Retinal pigment epithelial cell (primary cell): Measurements from ENCODE around the gene CEND1.
A peak's percentile ranks its signal among the peaks of the same experiment; 100 is the strongest.

Source experiments
- DNase-seq: peaks from one replicate; pipeline ENCODE4 v3.0.0-alpha.2; 2010; ENCODE audit warnings: low read depth
- H3K4me3 ChIP-seq: 2 replicates; pipeline ENCODE4 v1.5.1; 2011; ENCODE audit warnings: mild to moderate bottlenecking, low read length, control low read depth, moderate library complexity
- CTCF ChIP-seq: conservative IDR thresholded peaks from 2 replicates; pipeline ENCODE4 v1.5.1; 2011; ENCODE audit warnings: low read depth, low read length, control low read depth, inconsistent platforms

The CEND1 gene

DNA sequence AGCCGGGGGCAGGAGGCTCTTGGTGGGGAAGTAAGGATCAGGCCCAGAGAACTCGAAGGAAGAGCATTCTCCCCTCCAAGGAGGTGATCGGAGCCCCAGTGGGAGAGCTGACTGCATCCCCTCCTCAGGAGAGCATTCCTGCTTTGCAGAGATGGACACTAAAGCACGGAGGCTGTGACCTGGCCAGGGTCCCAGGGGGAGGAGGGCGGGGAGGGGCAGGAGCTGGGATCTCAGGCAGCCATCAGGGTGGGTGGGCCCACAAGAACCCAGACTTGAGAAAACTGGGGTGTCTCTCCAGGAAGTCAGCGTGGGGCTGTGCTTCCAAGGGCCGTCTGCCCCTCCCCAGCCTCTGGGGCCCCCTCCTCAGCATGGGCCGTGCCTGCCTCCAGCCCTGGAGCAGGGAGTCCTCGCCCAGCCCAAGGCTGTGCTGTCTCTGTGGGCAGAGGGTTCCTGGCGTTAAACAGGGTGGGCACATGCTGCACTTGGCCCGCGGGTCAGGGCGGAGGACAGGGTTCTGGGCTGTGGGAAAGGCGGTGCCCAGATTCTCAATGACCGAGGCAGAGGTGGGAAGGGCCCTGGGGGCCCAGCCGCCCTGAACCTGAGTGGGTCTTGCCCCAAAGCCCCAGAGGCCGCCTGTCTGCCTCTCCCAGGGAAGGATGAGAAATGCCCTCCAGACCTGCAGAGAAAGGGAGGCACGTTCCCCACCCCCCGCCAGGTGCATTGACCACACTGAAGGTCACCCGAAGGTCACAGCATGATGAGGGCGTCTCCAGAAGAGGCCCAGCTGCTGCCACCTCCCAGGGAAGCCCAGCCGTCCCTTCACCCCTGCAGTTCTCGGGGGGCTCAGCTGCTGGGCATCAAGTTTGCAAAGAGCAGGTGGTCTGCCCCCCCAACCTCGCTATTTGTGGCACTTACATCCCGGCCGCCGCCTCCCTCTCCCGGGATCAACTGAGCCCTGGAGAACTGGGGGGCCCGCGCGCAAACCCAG is 643 bp downstream of the CEND1 start:
- no peak for TF ChIP-seq CTCF
- peak overlapping the region; percentile 44 for H3K4me3 ChIP-seq
- no peak for DNase-seq

DNA sequence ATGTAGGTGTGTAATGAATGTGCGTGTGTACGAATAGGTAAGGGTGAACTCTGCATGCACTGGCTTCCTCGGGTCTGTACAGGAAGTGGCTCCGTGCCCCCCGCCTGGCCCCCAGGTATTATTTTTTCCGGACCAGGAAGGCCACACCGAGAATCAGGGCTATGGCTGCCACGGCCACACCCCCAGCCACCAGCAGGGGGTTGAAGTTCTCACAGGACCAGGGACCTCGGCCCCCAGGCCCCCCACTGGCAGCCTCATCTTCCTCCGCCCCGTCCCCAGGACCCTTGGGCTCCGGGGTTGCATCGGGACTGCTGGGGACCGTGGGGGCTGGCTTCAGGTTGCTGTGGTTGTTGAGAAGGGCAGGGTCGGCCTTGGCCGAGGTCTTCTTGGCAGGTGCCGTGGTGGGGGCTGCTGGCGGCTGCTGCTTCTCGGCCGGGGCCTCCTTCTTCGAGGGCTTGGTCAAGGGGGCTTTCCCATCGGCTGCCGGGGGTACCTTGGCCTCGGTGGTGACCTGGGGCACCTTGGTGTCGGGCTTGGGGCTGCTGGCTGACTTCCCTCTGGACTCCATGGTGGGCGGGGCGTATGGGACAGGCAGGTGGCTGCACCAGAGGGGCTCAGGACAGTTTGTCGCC is 1.8 kb downstream of the CEND1 start:
- TF ChIP-seq CTCF: peak; percentile 4
- no peak for DNase-seq
- no peak overlapping the region for H3K4me3 ChIP-seq

GRCh38 chr11:787084-787675 is 2.7 kb downstream of the CEND1 start:
- TF ChIP-seq CTCF: no peak
- no peak overlapping the region for H3K4me3 ChIP-seq

DNA sequence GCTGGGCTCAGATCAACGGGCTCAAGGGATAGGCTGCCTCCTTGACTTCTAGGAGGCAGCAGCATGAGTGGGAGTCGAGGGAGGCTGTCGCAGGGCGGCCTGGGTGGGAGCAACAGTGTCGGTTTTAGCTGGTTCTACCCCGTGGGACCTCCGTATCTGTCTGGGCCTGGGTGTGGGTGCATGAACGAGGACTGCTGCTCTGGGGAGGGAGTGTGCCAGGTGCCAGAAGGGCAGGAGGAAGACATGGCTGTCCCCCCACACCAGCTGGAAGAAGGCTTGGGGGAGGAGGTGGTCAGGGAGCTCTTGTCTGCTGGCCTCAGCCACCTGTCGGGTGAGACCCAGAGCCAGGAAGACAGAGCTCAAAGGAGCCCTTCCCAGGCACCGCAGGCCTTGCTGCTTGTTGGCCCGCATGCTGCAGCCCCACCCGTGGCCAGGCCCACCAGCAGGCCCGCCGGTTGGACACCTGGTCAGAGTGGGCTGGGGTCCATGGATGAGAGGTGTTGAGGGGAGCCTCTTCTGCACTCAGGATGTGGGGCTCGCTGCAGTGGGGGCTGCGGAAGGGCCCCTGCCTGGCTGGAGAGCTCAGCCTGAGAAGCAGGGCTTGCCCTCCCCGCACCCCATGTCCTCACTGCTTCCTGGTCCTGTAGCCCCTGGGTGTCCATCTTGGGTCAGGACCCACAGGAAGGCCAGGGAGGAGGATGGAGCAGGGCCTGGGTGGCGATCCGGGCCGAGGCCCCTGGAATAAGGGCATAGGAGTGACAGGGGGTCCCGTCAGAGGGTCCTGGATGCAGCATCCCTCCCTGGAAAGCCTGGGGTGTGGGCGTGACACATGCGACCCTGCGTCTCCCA is 3.4 kb downstream of the CEND1 start:
- no peak overlapping the region for H3K4me3 ChIP-seq
- TF ChIP-seq CTCF: no peak
- DNase-seq: no peak

More at GRCh38 chr11:787084-787675, 2.7 kb downstream of the CEND1 start:
- DNase-seq: no peak

DNA sequence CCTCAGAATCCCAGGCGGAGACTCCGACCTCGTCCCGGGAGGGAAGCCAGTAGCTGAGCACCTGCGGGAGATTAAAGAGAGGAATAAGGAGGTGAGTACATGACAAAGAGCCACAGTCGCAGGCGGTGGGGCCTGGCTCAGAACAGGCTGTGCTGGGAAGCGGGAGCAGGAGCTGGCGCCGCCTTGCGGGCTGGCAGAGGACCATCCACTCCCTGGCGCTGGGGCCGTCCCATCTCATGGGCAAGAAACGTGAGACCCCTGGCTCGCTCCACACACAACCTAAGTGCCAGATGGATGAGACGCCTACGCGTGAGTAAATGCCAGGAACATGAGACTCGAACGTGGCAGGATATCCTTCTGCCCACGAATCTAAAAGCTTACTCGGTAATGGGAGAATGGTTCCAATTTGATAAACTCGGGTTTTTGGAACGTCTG is 6.3 kb downstream of the CEND1 start:
- peak; percentile 62 for DNase-seq
- peak; percentile 93 for TF ChIP-seq CTCF
- H3K4me3 ChIP-seq: no peak overlapping the region

- H3K4me3 ChIP-seq: no peak overlapping the region
- DNase-seq: no peak
- TF ChIP-seq CTCF: no peak
These were observed 7.4 kb downstream of the CEND1 start for GRCh38 chr11:782264-783174.
